ENCODE results near the gene FREY1.

DNA sequence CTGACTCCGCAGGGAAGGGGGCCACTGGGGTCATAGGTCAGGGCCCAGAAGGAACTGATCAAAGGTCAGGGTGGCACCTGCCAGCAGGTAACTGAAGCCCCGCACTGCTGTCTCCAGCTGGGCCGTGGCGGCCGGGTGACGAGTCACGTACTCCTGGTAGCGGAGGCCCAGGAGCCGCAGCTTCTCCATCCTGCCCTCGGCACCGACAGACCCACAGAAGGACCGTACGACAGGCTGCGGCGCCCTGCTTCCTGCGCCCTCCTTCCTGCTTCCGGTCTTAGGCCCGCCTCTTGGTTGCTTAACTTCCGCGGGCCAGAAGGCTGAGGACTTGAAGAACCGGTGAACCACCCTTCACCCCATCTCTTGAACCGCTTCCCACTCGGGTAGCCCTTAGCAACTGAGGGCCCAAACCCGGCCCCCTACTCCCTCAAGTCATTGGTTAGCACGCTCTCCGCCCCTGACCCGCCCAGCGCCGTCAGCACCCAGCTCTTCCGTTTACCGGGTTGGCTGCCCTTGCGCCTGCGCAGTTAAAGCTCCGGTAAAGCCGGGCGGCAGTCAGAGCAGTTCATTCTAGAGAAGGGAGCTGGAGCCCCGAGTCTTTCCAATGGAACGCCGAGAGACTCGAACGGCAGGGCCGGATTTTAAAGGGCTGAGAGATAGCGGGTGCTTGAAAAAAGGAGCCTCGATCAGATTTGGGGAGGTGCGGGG lies 10.7 kb upstream of the FREY1 start, which contains the start of gene PEX16:
- peak; percentile 84 for TF ChIP-seq POLR2A (IDR thresholded peaks at IDR 0.05; ENCODE audit: low read length)
- no peak for TF ChIP-seq GATA1 (IDR thresholded peaks at IDR 0.05; ENCODE audit: low read depth, low read length)

All from erythroblast (primary cell).